Stimulated activated CD8-positive, alpha-beta memory T cell treated with anti-CD3 and anti-CD28 coated beads, Interleukin-7, amount 100 ng/mL, for 1 hour (primary cell): ENCODE data around the gene SMAGP.
"Not testable (repeated sequence)": the region's sequence is repeated elsewhere in the genome, so short reads cannot be mapped to it uniquely, and the experiment has no call there.

Experiments used
- DNase-seq, 2 donors: peaks; one replicate each; pipeline ENCODE4 v3.0.0-alpha.2; 2020; ENCODE audit warnings: low read depth in 2 of 2

SMAGP gene, protein sequence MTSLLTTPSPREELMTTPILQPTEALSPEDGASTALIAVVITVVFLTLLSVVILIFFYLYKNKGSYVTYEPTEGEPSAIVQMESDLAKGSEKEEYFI

DNA sequence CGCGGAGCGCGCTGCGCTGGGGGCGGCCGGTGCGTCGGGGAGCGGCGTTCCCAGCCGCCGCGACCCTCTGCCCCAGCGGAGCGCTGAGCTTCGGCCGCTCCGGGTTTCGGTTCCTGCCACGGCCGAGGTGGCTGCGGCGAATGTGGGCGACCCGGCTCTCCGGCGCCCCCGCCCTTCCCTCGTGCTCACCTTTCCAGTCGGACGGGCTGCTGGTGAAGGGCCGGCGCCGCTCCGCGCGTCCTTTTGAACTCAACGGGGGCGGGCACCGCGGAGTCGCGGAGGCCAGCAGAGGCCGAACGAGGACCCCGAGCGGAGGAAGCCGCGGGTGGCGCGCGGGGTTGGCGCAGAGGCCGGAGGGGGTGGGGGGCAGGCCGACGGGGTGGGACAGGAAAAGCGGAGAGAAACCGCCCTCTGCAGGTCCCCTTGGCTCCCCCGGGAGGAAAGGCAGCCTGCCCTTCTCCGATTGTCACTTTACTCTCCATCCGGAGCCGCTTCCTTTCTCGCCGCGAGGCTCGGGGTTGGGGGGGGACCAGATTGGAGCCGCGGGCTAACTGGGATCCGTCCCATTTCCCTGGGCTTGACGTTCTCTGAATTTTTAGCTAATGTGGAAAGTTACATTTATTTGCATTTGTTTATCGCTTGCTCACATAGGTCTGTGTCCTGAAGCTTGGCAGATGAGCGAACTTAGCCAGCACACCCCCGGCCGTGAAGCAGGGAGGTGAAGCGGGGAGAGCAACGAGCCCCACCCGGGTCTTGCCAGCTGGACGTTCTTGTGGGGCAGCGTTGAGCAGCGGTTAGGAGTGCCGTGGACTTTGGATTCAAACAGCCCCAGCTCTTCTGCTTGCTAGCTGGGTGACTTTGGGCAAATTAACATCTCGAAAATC lies at the start of gene SMAGP:
Gene SMAGP (minus strand): TSS at position 349 of the 884 bp plus-strand sequence. CDS start 1,137 bp downstream, outside the sequence.
- no peak for DNase-seq

DNA sequence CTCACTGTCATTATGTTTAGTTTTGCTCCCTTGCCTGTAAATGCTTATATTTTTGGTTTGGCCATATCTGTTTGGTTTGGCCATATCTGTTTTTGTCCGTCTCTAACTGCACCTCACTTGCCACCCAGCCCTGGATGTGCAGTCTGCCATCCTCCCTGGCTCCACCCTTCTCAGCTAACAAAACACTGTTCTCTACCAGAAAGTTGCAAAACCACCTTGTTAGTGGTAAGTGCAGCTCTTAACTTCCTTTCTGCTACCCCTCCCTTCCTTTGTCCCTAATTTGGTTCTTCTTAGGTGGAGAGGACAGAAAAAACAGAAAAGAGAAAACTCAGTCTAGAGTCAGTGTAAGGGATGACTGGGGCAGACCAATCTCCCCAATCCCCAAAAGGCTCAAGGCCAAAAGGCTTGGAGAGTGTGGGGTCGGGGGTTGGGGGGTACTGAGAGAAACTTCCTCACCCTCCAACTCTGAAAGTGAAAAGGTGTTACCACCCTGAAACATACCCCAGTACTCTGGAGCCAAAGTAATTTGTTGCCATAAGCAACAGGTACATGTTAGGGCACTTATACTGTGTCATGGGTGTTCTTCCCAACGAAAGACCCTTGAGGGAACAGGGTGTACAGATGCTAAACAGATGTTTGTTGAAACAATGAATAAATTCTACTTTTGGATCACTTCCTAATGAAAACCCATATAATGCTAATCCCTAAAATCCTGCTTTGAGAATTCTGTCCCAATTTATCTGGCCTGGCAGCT lies 48.8 kb upstream of the SMAGP start:
- peak in 1 of 2 donors; percentile 10 for DNase-seq

DNA sequence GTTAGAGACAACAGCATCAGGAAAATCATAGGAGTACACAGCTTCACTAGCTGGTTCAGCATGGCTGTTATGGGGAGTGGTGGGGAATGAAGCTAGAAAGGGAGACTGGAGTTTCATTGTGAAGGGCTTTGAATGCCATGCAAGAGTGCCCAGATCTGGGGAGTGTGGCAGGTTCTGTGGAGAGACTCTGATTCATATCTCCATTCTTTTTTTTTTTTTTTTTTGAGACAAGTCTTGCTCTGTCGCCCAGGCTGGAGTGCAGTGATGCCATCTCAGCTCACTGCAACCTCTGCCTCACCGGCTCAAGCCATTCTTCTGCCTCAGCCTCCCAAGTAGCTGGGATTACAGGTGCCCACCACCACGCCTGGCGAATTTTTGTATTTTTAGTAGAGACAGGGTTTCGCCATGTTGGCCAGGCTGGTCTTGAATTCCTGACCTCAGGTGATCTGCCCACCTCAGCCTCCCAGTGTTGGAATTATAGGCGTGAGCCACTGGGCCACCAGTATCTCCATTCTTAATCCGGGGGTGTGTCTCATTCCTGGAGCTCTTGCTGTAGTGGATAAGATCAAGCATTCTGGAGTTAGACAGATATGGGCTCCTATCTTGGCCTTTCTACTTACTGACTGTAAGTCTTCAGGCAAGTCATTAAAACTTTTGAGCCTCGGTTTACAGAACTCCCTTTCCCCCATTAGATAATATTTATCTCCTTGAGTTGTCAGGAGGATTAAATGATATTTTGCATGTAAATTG lies 48.0 kb upstream of the SMAGP start:
- not testable (repeated sequence) for DNase-seq

DNA sequence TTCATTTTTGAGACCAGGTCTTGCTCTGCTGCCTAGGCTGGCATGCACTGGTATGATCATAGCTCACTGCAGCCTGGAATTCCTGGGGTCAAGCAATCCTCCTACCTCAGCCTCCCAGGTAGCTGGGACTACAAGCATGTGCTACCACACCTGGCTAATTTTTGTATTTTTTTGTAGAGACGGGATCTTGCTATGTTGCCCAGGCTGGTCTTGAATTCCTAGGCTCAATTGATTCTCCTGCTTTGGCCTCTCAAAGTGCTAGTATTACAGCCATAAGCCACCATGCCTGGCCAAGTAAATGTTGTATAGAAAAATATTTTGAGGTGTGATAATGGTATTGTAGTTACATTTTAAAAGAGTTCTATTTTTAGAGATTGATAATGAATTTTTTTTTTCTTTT lies 41.2 kb upstream of the SMAGP start:
- DNase-seq = no peak

DNA sequence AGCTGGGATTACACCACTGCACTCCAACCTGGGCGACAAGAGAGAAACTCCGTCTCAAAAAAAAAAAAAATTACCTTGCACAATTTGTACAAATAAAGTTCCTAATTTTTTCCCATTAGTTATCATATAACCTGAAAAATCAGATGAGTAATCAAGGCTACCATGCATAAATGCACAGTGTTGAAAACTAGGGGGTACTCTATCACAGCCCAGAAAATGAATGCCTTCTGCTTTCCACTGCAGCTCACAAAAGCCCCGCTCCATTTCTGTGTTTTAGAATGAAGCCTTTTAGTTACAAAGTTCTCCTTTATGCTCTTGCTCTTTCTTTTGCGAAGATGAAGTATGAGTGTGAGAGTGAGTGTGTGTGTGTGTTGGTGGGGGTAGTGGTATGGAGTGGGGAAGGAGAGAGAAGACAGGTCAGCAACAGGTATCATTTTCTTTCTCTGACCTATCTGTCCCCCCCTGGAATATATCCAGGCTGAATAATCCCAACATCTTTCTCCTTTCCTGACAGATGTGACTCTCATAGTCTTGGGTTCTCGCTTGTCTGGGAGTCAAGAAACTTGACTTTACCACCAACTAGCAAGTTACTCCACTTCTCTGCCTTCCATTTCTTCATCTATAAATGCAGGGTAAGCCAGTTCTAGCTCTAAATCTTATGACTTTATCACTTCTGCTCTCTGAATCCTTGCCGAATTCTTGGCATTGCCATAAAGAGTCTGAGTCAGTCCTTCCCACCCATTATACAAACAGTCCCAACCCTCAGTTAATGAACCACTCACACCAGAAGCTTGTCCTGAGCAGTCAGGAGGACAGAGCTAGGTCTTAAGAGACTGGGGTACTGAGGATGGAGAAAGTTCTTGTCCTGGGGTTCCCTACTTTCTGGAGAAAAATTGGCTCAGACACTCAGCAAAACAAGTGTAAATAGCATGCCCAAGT lies 37.7 kb upstream of the SMAGP start:
- no peak for DNase-seq

DNA sequence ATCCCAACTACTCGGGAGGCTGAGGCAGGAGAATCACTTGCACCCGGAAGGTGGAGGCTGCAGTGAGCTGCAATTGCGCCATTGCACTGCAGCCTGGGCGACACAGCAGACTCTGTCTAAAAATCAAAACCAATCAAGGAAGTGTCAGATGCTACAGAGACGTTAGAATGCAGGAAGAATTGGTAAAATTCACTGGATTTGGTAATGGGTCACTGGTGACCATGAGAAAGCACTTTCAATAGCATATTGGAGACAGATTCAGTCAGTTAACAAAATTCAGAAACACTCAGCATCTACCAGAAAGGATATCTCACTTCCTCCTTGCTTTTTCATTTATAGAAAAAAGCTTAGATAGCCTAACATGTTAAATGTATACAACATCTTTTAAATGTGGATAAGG lies 36.3 kb upstream of the SMAGP start:
- no peak for DNase-seq

DNA sequence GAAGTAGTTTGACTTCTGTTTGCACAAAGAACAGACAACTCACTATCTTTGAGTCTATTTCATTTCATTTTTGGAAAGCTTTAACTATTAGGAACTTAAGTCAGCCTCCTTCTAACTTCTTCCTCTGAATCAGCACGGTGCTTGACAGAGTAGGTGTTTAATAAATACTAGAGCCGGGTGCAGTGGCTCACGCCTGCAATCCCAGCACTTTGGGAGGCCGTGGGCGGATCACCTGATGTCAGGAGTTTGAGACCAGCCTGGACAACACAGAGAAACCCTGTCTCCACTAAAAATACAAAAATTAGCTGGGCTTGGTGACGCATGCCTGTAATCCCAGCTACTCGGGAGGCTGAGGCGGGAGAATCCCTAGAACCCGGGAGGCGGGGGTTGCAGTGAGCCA lies 30.6 kb upstream of the SMAGP start:
- not testable (repeated sequence) for DNase-seq

DNA sequence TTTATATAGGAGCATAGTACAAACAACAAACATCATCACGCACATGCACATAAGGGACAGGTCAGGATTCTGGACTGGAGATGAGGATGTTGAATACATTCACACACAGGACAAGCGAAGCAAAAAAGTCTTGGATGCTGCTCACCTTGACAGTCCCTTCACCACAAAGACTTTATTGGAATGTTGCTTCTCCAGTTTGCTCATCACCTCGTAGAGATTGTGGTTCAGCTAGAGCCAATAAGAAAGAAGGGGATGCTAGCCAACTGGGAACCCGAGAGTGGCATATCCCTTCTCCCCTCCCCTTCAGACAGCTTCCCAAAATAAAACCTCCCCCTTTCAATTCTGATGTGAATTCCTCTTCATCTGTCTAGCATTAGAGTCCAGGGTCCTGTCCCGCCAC lies 25.4 kb upstream of the SMAGP start:
- no peak for DNase-seq

DNA sequence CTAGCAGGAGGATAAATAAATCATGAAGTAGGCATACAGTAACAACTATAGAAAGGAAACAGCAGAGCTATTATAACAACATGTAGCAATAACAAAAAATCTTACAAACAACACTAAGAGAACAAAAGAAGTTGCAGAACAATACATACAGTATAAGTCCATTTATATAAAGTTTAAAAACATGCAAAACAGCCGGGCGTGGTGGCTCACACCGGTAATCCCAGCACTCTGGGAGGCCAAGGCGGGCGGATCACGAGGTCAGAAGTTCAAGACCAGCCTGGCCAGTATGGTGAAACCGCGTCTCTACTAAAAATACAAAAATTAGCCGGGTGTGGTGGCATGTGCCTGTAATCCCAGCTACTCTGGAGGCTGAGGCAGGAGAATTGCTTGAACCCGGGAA lies 23.9 kb upstream of the SMAGP start:
- DNase-seq = not testable (repeated sequence)

DNA sequence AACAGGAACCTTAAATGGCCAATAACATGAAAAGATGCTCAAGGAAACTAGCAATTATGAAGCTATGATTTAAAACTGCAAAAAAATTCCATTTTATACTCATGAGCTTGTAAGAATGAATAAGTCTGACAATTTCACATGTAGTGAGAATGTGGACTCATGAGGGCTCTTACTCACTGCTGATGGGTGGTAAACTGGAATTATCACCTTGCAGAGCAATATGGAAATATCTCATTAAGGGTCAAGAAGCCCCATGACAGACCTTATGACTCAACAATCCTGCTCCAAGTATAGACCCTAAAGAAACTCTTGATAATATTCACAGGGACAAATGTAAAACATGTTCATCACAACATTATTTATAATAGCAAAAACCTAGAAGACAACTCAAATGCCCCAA lies 23.5 kb upstream of the SMAGP start:
- DNase-seq = no peak

DNA sequence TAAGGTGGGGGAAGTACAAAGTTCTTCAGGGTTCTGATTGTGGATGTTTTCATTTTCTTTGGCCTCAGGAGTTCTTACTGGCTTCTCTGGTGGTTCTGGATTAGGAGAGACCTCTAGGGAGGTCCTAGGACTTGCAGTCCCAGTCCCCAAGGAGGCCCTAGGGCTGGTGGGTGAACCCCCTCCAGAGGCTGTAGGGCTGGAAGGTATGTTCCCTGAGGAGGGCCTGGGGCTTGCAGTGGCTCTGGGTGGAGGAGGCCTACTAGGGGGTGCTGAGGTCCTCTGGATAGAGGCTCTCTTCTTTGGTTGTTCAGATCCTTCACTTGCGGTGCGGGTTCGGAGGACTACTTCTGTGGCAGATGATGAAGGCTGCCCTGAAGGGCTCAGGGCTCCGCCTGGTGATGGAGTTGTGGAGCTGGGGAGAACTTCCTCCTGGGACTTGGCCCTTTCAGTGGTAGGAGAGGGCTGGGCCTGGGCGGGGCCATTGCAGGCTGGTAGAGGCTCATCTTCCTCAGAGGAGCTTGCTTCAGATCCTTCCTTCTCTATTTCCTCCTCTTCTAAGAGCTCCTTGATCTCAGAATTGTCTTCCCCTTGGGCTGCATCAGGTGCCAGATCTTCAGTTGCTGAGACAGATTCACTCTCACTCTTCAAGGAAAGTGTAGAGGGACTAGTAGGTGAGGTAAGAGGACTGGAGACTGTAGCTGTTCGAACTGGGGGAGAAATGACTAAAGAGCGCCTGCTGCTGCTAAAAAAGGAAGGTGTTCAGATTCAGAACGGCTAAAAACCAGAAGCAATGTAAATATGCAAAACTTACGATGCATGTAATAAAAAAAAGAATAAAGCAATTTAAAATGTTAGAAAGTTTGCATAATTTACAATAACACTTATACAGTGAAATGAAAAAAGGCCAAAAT lies 21.6 kb upstream of the SMAGP start:
- DNase-seq = not testable (repeated sequence)

DNA sequence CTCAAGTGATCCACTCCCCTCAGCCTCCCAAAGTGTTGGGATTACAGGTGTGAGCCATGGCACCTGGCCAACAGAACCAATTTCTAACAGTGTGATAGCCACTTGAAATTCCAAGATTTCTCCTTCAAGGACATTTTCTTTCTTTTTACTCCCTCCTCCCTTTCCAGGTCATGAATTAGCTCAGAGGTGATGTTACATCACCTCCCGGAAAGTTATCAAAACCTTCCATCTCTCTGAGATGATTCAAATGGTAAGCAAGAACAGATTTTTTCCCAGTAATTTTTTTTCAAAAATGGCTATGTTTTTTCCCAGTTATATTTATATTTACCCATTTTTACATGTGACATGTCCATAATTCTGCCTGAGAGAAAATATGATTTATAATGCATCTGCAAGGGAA lies 15.6 kb upstream of the SMAGP start:
- DNase-seq = no peak

DNA sequence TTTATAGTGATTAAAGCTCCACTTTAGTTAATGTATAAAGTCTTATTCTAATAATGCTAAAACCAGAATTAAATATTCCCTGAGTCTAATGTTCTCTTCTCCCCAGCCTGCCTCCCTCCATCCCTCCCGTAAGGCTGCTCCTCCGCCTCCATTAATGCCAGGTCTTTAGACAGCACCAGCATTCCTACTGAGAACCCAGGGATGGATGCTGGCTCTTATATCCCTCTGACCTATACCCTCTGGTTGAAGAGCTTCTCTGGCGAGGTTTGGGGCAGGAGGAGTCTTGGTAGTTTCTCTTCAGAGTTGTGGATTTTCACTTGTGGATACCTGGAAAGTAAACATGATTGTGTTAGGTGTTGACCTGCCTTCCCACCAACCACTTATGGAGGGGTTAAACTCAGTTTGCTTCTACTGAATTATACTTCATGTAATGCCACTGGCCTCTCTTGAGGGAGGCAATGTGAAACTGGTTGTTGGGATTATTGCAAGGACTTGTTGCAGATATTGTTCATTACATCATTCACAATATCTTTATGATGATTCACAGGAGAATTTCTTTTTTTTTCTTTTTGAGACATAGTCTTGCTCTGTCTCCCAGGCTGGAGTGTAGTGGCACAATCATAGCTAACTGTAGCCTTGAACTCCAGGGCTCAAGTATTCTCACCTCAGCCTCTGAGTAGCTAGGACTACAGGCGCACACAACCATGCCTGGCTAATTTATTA lies 11.1 kb upstream of the SMAGP start:
- DNase-seq = no peak

DNA sequence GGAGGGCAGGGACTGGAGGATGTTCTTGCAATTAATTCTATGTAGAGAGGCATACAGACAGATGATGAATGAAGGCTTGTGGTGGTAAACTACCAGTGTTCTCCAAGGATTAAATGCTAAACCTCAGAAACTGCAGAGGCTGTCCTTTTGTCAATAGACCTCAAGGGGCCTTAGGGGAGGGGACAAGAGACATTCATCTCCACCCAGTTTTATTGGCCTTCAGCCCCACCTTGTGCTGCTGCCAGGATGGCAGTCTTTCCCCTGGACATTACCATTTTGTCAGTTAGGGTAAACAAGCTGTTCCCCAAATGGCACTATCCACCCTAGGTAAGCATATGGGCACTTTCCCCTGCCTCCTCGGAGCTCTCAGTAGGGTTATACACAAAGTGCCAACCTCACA lies 4.9 kb upstream of the SMAGP start:
- DNase-seq = no peak

DNA sequence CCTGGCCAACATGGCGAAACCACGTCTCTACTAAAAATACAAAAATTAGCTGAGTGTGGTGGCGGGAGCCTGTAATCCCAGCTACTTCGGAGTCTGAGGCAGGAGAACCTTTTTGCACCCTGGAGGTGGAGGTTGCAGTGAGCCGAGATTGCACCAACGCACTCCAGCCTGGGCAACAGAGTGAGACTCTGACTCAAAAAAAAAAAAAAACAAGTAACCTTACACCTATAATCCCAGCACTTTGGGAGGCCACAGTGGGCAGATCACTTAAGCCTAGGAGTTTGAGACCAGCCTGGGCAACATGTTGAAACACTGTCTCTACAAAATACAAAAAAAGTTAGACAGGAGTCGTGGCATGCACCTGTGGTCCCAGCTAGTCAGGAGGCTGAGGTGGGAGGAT lies 2.6 kb upstream of the SMAGP start:
- DNase-seq = not testable (repeated sequence)

DNA sequence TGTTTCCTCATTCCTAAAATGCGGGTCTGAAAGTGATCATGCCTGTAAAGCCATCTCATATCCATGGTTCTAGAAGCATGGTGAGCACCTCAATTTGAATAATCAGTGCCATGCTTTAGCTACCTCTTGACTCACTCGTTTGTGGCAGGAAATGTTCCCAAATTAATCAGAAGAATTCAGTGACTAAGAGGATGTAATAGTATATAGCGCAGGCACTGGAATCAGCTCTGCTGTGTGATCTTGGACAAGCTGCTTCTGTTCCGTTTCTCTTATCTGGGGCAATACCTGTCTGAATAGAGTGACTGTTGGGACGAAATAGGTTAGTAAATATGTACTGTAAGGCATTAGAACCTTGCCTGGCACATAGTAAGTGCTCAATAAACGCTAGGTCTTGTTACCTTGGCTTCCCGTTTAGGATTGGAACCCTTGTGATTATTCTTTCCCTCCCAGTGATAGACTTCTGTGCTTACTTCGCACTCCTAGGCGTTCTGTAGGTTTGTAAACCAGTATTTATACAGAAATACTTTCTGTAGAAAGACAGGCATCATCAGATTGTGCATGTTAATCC lies 820 bp upstream of the SMAGP start:
- DNase-seq = no peak

DNA sequence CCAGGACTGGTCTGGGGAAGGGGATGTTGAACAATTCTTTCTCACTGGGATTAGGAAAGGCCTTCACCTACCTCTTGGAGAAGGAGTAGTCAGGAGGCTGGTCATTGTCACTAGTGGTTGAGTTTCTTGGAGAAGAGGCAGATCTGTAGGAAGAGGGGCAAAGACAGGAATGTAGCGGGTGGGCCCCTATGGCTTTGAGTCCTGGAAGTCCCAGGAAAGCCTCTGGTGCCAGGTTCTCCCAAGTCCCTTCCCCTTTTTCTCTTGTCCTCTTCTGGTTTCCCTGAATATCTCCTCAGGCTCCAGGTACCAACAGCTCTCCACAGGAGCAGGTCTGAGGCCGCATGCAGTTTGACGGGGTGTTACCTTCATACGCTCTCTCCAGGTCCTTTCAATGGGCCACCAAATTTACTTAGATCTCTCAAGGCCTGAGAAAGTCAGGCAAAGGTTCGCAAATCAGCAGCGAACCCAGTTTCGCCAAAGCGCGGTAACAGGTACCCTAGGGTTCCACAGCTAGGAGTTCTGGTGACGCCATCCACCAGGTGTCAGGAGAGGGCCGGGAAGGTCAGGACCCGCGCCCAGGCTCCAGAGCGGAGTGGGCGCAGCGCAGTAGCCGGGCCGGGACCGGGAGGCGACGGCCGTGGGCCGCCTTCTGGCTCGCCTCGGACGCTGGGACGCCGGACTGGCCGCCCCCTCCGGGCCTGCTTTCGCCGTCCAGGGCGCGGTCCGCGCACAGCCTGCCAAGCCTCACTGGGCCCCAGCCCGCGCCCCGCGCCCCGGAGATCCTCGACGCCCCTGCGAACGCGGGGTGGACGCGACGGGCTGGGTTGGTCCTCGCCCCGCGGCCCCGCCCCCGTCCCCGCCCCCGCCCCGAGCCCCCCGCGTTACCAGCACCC lies 795 bp downstream of the SMAGP start:
- DNase-seq = peak in 1 of 2 donors; percentile 40

DNA sequence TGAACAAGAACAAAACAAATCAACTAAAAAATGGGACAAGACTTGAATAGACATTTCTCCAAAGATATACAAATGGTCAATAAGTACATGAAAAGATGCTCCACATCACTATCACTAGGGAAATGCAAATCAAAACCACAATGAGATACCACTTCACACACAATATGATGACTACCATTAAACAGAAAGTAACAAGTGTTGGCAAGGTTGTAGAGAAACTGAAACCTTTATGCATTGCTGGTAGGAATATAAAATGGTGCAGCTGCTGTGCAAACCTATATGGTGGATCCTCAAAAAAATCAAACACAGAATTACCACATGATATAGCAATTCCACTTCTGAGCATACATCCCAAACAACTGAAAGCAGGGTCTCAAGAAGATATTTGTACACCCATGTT lies 5.2 kb downstream of the SMAGP start:
- DNase-seq = no peak
